Neuron (in vitro differentiated cells): ENCODE results near the gene KLRG1.

Experiments
- H2AFZ ChIP-seq: one replicate; pipeline ENCODE4 v1.6.1; 2013; ENCODE audit warnings: low read depth, mild to moderate bottlenecking, inconsistent platforms, low read length, moderate library complexity
- H3K27me3 ChIP-seq: one replicate; pipeline ENCODE4 v1.6.1; 2013; ENCODE audit warnings: low read length; ENCODE audit not compliant: insufficient read depth
- H3K36me3 ChIP-seq: one replicate; pipeline ENCODE4 v1.6.1; 2013; ENCODE audit warnings: low read length; ENCODE audit not compliant: insufficient read depth
- H3K4me1 ChIP-seq: one replicate; pipeline ENCODE4 v1.6.1; 2013; ENCODE audit warnings: low read length; ENCODE audit not compliant: insufficient read depth
- H3K4me3 ChIP-seq: 2 replicates; pipeline ENCODE4 v1.5.1; 2013; ENCODE audit warnings: mild to moderate bottlenecking, low read length, moderate library complexity
- H3K9me3 ChIP-seq: one replicate; pipeline ENCODE4 v1.6.1; 2013; ENCODE audit warnings: low read length

The KLRG1 gene

DNA sequence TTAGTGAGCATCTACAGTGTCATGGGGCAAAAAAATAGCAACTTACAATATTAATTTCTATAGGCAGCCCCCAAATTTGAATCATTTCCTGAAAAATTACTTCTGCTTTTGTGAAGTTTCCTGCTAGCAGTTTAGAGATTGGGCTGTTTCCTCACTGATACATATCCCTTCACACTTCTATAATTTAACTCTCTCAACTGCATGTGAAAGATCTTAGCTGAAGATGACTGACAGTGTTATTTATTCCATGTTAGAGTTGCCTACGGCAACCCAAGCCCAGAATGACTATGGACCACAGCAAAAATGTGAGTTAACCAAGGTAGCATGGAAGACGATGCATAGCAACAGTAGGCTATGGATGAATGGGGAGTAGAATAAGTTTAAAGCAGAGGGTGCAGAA, at the start of gene KLRG1:
TSS of gene KLRG1 (plus strand) at position 134 of the 400 bp plus-strand sequence. CDS start at position 224, 90 bp downstream.
- Histone ChIP-seq H3K27me3 (no peaks in the 10 kb centered on the region), H3K4me3 (no peak within 1 kb of the TSS), H2AFZ (no peak within 1 kb of the TSS), H3K36me3 (no peaks in the 10 kb centered on the region), H3K9me3 (no peaks in the 10 kb centered on the region), H3K4me1 (no peaks in the 10 kb centered on the region)

DNA sequence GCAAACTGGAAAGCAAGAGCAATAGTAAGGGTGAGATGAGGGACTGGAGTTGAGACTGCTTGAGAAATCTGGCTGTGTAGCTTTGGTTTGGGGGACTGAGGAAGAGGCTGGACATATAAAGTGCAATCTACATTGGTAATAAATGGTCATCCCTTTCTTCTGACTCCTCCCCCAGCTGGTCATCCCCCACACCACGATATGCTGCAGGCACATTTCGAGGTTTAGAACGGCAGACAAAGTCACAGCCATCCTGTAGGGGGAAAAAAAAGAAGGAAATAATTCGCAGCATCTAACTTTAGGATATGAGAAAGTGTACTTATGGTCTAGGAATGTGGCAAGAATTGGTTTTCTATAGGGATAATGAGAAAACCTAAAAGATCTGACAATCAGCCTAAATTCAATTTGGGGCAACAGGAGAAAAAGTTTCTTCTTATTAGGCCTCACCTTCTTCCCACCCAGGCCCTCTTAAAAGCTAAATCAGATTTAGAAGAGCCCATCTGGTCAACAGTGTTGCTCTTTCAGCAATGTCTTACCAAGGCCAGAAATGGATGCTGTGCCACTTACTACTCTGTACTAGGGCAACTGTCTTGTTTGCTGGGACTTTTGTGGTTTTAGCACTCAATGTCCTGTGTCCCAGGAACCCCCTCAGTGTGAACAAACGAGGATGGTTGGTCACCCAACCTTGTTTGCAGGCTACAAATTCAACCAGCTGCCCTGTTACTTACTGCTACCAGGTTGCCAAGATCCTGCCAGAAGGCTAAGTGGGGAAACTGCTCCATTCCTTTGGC, 47.5 kb upstream of the KLRG1 start:
- no peaks in the 10 kb centered on the region for H3K27me3 ChIP-seq
- no peaks in the 10 kb centered on the region for H3K9me3 ChIP-seq
- no peaks in the 10 kb centered on the region for H3K4me1 ChIP-seq
- peaks cover 74% of the 10 kb centered on the region for H3K36me3 ChIP-seq
- H3K4me3 ChIP-seq = no peak overlapping the region
- H2AFZ ChIP-seq = no peak overlapping the region

DNA sequence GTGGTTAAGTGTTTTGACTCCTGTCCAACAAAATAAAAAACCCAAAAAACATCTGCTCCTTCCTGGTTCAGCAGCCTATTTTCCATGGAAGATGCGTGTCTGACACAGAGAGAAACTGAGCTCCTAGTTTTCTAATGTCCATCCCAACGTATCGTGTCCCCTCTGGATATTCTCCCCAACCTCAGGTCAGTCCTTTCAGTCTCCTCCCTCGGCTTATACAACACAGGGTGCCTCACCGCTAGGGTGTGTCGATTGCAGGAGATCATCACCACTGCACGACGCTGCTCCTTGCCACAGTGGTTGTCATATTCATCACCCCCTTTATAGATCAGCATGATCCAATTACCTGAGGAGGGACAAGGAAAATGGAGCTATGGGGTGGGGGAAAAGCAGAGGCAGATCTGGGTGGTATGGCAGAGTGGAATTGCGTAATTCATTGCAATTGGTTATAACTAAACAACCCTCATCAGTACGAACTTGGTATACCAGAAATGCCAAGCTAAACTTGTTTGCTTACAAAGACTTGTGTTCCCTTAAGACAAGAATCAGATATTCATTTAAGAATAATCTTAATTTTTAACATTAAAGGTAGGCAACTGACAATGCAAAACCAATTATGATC, 45.7 kb upstream of the KLRG1 start:
- Histone ChIP-seq H3K4me1 (peaks cover 11% of the 10 kb centered on the region), H3K36me3 (peaks cover 58% of the 10 kb centered on the region), H3K27me3 (no peaks in the 10 kb centered on the region), H3K4me3 (no peak overlapping the region), H2AFZ (no peak overlapping the region), H3K9me3 (no peaks in the 10 kb centered on the region)

DNA sequence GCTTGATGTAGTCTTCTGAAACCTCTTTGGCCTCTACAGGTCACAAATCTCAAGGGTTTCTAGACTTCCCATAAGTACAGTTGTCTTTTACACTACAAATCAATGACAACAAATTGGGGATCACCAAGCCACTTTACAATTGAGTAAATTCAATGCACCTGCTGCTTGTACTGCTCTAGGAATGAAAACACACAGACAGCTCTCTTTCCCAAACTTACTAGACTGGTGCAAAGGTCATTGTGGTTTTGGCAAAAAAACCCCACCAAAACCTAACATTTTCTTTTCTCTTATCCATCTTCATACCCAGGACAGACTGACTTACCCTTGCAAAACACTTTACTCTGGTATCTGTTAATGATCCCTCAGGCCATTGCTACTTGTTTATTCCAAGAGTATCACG, 42.6 kb upstream of the KLRG1 start:
- no peak overlapping the region for H2AFZ ChIP-seq
- H3K27me3 ChIP-seq = no peaks in the 10 kb centered on the region
- H3K4me3 ChIP-seq = no peak overlapping the region
- peaks cover 47% of the 10 kb centered on the region for H3K36me3 ChIP-seq
- H3K9me3 ChIP-seq = no peaks in the 10 kb centered on the region
- H3K4me1 ChIP-seq = peaks cover 15% of the 10 kb centered on the region

DNA sequence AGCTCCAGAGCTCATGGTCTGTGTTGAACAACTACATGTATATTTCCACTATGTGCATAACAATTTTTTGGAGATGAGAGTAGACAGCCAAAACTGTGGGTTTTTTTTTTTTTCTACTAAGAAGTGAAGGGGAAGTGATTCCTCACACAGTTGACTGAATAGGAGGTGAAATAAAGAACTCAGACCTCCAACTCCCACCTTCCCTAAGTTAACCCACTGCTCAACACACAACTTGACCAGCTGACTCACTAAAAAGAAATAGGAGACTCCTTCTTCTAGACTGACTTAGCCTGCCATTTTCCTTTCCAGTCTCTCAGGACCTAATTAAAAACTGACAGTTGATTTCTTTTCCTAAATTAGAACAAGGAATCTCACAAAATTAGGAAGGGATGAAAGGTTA, 41.6 kb upstream of the KLRG1 start:
- peaks cover 15% of the 10 kb centered on the region for H3K4me1 ChIP-seq
- peaks cover under 1% of the 10 kb centered on the region for H3K9me3 ChIP-seq
- no peaks in the 10 kb centered on the region for H3K27me3 ChIP-seq
- H3K4me3 ChIP-seq = peak overlapping the region; percentile 96
- peaks cover 37% of the 10 kb centered on the region for H3K36me3 ChIP-seq
- H2AFZ ChIP-seq = no peak overlapping the region

DNA sequence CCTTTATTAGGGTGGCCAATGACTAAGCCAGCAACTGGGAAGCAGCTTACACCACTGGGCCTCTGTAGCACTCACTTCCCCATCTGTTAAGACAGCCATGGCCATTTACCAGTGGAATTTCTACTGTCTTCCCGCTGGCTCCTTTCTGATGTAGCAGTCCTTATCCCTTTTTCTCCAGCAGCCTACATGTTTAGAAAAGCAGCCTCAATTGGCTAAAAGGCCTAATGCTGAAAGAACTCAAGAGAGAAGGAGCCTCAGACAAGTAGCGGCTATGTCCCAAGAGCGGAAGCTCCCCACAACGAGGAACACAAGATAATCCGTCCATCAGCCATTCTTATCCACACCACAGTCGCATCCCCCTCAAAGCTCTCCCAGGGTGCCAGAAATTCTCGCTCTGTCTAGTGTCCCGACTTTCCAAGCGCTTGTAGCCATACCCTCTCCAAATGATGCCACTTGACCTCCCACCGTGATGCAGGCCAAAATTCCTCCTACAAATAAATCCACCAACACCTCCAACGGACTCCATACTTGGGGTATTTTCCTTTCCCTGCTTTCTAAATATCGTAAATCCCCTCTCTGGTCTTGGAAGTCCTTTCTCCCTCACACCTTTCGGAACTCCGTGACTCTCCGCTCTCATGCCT, 40.5 kb upstream of the KLRG1 start:
- H2AFZ ChIP-seq = peak overlapping the region; percentile 99
- H3K9me3 ChIP-seq = peaks cover 6% of the 10 kb centered on the region
- H3K27me3 ChIP-seq = no peaks in the 10 kb centered on the region
- peaks cover 15% of the 10 kb centered on the region for H3K4me1 ChIP-seq
- H3K4me3 ChIP-seq = peak overlapping the region; percentile 96
- H3K36me3 ChIP-seq = peaks cover 28% of the 10 kb centered on the region

DNA sequence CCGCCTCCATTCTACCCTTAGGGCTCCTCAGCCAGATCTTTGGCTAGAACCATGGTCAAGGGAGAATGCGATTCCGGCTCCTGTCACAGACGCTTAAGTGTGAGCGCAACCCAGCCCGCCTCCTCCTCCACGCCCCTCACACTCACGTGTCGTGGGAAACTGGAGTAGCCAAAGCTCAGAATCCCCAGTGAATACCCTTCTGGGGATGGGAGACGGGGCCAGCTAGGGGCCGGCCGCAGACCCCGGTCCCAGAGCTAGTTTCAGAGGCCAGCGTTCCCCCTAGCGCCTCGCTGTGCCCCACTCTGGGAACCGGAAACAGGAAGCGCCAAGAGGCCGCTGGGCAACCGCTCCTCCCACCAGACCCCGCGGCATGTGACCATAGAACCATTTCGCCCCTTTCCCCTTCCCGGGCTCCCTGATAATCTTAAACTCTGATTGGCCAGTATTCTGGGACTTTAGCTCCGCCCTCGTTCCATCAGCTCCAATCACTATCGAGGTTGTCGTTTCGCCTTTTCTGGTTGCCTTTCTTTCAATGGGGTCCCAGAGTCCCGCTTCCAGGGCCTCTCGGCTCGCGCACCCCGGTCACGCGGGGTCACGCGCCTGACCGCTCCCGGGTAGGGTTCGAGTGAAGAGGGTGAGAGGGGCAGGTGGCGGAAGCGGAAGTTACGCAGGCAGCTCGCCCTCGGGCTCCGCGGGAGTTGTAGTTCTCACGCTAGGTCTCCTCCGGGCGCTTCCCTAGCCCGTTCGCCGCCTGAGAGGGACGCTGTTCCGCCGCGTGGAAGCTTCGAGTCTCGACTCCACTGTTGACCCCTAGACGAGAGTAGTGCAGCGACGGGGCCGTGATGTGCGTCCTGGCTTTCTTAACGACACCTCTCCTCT, 39.8 kb upstream of the KLRG1 start, which contains the start of gene M6PR:
TSS of gene M6PR (minus strand) at position 304 of the 879 bp plus-strand sequence. CDS start 3,241 bp downstream, outside the sequence.
- H3K4me1 ChIP-seq = peaks cover 15% of the 10 kb centered on the region

DNA sequence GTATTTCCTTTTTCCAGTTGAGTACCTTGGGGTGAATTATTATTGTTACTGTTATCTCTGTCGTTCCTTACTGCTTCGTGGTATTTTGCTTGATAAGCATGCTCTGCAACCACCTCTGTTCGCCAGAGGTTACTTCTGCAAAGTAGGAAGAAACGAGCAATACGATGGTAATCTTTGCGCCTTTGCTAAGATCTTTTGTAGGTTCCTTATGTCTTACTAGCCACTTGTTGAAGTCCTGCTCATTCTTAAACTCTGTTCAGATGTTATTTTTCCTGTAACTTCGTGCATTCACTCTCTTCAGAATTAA, 39.2 kb upstream of the KLRG1 start:
- Histone ChIP-seq H3K4me1 (peaks cover 15% of the 10 kb centered on the region), H3K27me3 (no peaks in the 10 kb centered on the region), H3K36me3 (peaks cover 17% of the 10 kb centered on the region), H3K9me3 (peaks cover 6% of the 10 kb centered on the region), H3K4me3 (peak overlapping the region; percentile 96), H2AFZ (peak overlapping the region; percentile 99)

More for the DNA sequence above, 39.8 kb upstream of the KLRG1 start, which contains the start of gene M6PR:
- no peaks in the 10 kb centered on the region for H3K27me3 ChIP-seq
- peak within 1 kb of the TSS; percentile 96 for H3K4me3 ChIP-seq
- peak within 1 kb of the TSS; percentile 99 for H2AFZ ChIP-seq
- peaks cover 6% of the 10 kb centered on the region for H3K9me3 ChIP-seq
- peaks cover 20% of the 10 kb centered on the region for H3K36me3 ChIP-seq

DNA sequence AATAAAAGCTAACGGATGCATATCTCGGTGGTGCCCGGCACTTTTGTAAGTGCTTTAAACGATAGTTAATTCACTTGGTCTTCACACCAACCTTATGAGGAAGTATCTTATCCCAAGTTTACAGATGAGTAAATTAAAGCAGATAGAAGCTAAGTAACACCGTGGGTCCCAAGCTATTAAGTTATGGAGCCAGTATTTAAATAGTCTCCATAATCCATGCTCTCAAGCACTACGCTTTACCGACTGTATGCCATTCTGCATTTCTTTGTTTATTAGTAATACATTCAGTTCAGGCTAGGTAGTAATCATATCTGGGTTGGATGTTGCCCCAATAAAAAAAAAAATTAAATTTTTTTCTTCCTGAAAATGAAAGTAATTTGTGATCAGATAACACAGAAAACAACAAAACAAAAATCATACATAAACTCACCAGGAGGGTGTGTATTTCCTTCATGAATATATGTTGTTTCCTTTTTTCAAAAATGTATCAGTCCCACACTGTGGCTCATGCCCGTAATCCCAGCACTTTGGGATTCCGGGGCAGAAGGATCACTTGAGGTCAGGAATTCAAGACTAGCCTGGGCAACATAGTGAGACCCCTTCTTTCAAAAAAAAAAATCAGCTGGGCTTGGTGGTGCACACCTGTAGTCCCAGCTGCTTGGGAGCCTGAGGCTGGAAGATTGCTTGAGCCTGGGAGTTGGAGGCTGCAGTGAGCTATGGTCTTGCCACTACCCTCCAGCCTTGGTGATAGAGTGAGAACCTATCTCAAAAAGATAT, 38.5 kb upstream of the KLRG1 start:
- peaks cover 15% of the 10 kb centered on the region for H3K4me1 ChIP-seq
- H3K27me3 ChIP-seq = no peaks in the 10 kb centered on the region
- H3K4me3 ChIP-seq = peak overlapping the region; percentile 96
- peaks cover 10% of the 10 kb centered on the region for H3K9me3 ChIP-seq
- H2AFZ ChIP-seq = peak overlapping the region; percentile 99
- peaks cover 10% of the 10 kb centered on the region for H3K36me3 ChIP-seq

DNA sequence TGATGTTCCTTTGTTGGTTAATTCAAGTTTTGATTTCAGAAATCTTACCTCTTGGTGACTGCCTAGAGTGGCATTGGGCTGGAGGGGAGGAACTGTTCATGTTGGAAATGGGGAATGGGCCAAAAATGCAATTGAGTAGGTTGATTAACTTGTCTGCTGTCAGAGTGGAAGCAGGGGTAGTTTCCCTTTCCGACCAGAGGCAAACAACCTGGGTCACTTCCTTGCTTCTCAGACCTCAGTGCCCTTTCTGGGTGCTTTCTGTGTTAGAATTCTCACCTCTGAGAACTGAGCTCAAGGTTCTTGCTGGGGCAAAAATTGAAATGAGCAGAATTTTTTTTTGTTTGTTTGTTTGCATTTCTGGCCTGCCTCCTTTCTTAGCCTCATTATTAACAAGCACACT, 37.6 kb upstream of the KLRG1 start:
- Histone ChIP-seq H3K36me3 (peaks cover 2% of the 10 kb centered on the region), H3K4me1 (peaks cover 15% of the 10 kb centered on the region), H3K4me3 (no peak overlapping the region), H3K27me3 (no peaks in the 10 kb centered on the region), H3K9me3 (peaks cover 13% of the 10 kb centered on the region), H2AFZ (no peak overlapping the region)

DNA sequence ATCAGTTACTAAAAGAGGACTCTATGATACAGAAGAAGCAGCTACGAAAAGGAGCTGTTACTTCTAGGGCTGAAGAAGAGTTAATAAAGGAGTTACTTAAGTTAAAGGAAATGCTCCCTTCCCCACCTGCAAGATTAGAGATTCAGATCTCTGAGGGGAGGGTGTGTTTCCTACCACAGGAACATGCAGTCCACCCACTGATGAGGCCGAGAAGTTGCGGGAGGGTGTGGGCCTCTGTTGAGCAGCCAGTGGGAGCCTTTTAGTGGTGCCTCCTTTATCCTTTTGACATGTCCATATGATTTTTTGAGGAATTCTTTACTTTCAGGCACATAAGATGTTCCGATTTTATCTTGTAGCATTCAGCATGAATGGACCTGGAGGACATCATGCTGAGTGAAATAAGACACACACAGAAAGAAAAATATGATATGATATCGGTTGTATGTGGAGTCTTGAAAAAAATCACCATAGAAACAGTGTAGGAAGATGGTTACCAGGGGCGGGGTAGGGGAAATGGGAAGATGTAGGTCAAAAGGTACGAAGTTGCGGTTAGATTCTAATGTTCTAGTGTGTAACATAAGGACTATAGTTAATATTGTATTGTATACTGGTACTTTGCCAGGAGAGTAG, 35.5 kb upstream of the KLRG1 start:
- peaks cover 13% of the 10 kb centered on the region for H3K9me3 ChIP-seq

DNA sequence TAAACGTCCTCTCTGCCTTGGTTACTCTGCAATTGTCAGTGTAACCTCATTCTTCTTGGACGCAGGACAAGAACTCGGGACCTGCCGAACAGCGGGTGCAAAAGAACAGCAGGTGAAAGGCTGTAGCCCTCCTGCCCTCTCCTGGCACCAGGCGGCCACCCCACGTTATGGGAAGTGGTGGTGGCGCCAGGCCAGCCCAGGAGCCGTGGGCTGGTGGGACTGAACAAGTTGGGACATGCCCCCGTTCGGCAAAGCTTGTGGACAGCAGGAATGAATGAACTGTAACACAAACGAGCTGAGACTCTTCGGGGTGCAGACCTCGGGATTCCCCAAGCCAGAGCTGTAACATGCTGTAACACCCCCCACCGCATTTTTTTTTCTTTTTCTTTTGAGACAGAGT, 33.3 kb upstream of the KLRG1 start:
- no peak overlapping the region for H2AFZ ChIP-seq
- no peak overlapping the region for H3K4me3 ChIP-seq
- no peaks in the 10 kb centered on the region for H3K27me3 ChIP-seq
- peaks cover 5% of the 10 kb centered on the region for H3K4me1 ChIP-seq
- H3K9me3 ChIP-seq = peaks cover 13% of the 10 kb centered on the region
- no peaks in the 10 kb centered on the region for H3K36me3 ChIP-seq

More for the DNA sequence above, 35.5 kb upstream of the KLRG1 start:
- Histone ChIP-seq H3K4me3 (no peak overlapping the region), H2AFZ (no peak overlapping the region), H3K4me1 (peaks cover 3% of the 10 kb centered on the region), H3K36me3 (no peaks in the 10 kb centered on the region), H3K27me3 (no peaks in the 10 kb centered on the region)
